Gastrocnemius medialis (tissue), 4 donors: ENCODE measurements around the gene BCAS4.

ENCODE experiments used
- POLR2A ChIP-seq, 2 donors: fragments of 450-650 bp; IDR thresholded peaks; one replicate each; pipeline ENCODE4 v1.6.1; 2017; ENCODE audit warnings: antibody characterized with exemption in 2 of 2, mild to moderate bottlenecking in 2 of 2, moderate library complexity in 2 of 2
- TF ChIP-seq, protein P1 (sequence below), 5 experiments: fragments of 450-650 bp in 3 of 5; fragments of 200-600 bp in 2 of 5; sonication (generic) in 2 of 5; IDR thresholded peaks in 4 of 5; conservative IDR thresholded peaks in 1 of 5; 1 replicate in 4 of 5; 2 replicates in 1 of 5; pipeline ENCODE4 v1.5.1; 2016 to 2019; ENCODE audit warnings: antibody characterized with exemption in 5 of 5, mild to moderate bottlenecking in 3 of 5, moderate library complexity in 3 of 5

DNA sequence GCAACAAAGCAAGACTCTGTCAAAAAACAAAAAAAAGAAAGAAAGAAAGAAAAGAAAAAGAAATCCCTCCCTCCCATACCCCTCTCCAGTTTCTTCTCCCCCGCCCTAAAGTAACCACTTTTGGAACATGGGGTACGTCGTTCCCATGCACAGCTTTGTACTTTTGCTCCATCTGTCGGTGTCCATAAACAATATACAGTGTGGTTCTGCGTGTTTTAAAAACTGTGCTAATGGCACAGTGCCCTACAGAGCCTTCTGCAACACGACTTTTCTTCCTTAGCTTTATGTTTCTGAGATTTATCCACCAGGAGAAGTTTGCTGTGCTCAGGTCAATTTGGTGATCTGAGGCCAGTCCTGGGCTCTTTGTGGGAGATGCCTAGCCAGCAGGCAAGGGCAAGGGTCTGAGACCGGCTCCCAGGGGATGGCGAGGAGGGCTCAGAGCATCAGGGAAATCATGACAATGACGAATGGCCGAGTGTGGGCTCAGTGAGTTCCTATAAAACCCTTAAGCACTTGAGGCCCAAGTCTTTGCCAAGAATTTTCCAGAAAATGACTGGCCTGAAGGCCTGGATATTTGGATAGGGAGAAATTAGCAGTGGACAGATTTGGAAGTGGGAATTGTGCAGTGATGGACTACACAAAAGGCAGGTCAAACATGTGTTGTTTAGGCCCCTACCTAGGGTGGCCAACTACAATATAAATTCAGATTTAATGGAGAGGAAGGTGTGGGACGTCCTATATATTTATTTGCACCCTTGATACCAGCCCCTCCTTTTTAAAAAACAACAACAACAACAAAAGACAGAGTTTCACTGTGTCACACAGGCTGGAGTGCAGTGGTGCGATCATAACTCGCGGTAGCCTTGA, 1.9 kb upstream of the BCAS4 start:
- no peak for TF ChIP-seq POLR2A (IDR thresholded peaks at IDR 0.05)
- TF ChIP-seq, protein P1, sequence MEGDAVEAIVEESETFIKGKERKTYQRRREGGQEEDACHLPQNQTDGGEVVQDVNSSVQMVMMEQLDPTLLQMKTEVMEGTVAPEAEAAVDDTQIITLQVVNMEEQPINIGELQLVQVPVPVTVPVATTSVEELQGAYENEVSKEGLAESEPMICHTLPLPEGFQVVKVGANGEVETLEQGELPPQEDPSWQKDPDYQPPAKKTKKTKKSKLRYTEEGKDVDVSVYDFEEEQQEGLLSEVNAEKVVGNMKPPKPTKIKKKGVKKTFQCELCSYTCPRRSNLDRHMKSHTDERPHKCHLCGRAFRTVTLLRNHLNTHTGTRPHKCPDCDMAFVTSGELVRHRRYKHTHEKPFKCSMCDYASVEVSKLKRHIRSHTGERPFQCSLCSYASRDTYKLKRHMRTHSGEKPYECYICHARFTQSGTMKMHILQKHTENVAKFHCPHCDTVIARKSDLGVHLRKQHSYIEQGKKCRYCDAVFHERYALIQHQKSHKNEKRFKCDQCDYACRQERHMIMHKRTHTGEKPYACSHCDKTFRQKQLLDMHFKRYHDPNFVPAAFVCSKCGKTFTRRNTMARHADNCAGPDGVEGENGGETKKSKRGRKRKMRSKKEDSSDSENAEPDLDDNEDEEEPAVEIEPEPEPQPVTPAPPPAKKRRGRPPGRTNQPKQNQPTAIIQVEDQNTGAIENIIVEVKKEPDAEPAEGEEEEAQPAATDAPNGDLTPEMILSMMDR (IDR thresholded peaks at IDR 0.05 in 4 of 5, conservative IDR thresholded peaks at IDR 0.05 in 1 of 5) = no peak
